Ammon's horn (tissue), 1 donor: ENCODE measurements around the gene PGF.
A peak's percentile ranks its signal among the peaks of the same experiment; 100 is the strongest.
"Not testable (repeated sequence)": the region's sequence is repeated elsewhere in the genome, so short reads cannot be mapped to it uniquely, and the experiment has no call there.

Experiments used
- DNase-seq: peaks from one replicate; pipeline ENCODE4 v3.0.0-alpha.2; 2016; ENCODE audit warnings: low spot score

The PGF gene

GRCh38 chr14:74942181-74942580 lies 13.2 kb downstream of the PGF start:
- no peak for DNase-seq

GRCh38 chr14:74941676-74942097 lies 13.7 kb downstream of the PGF start:
- peak; percentile 80 for DNase-seq

GRCh38 chr14:74940956-74941565 lies 14.3 kb downstream of the PGF start:
- DNase-seq = no peak

- DNase-seq = no peak
Observed at GRCh38 chr14:74938531-74939495, 16.6 kb downstream of the PGF start.

GRCh38 chr14:74937171-74937570 lies 18.2 kb downstream of the PGF start:
- DNase-seq = no peak

- DNase-seq = no peak
Observed at GRCh38 chr14:74936731-74937130, 18.7 kb downstream of the PGF start.

GRCh38 chr14:74936151-74936550 lies 19.2 kb downstream of the PGF start:
- DNase-seq = no peak

- DNase-seq = no peak
Observed at GRCh38 chr14:74935360-74935680, 20.1 kb downstream of the PGF start.

GRCh38 chr14:74934476-74935359 lies 20.7 kb downstream of the PGF start:
- DNase-seq = no peak

GRCh38 chr14:74934041-74934440 lies 21.4 kb downstream of the PGF start:
- no peak for DNase-seq

- not testable (repeated sequence) for DNase-seq
Observed at GRCh38 chr14:74932936-74933335, 22.5 kb downstream of the PGF start.

- no peak for DNase-seq
Observed at GRCh38 chr14:74932401-74932901, 22.9 kb downstream of the PGF start.

GRCh38 chr14:74931744-74932143 lies 23.7 kb downstream of the PGF start:
- DNase-seq = not testable (repeated sequence)

GRCh38 chr14:74929242-74929641 lies 26.2 kb downstream of the PGF start:
- DNase-seq = no peak

GRCh38 chr14:74927225-74927624 lies 28.2 kb downstream of the PGF start:
- no peak for DNase-seq

GRCh38 chr14:74924061-74924460 lies 31.3 kb downstream of the PGF start:
- DNase-seq = no peak

GRCh38 chr14:74922752-74923401 lies 32.5 kb downstream of the PGF start, which contains the start of gene RPS6KL1:
RPS6KL1 (minus strand) TSS chr14:74923260; CDS start chr14:74921541, 1,719 bp downstream.
- DNase-seq = peak; percentile 95

GRCh38 chr14:74921987-74922751 lies 33.2 kb downstream of the PGF start:
- no peak for DNase-seq

- no peak for DNase-seq
Observed at GRCh38 chr14:74921053-74921620, 34.3 kb downstream of the PGF start.

GRCh38 chr14:74920281-74920680 lies 35.1 kb downstream of the PGF start:
- DNase-seq = no peak
